Panc1 (cell line): Measurements from ENCODE around the gene SEC31B. TPM values are rescaled to one million over a fixed set of nuclear protein-coding genes. Genes with fewer than 3 reads are reported as not detected.

Source experiments
- ATAC-seq: fragments of 200-7000 bp; cut with Tn5 transposase; 2 replicates; pipeline ENCODE4 v1.9.1; 2020; ENCODE audit warnings: mild to moderate bottlenecking, moderate library complexity
- BruUV-seq: library from RNA; stranded (reverse); fragments of 400-500 nt; replicated peaks from 2 replicates; lab custom pipeline; 2021; lab: Mats Ljungman, UMichigan
- CTCF ChIA-PET: fragments of 300-600 bp; sonication (Branson Sonifier 250); formaldehyde crosslinking; loops from one replicate; lab custom pipeline; 2022; ENCODE audit warnings: antibody characterized with exemption; lab: Charles Lee
- POLR2A ChIA-PET: fragments of 300-600 bp; sonication (Branson Sonifier 250); formaldehyde crosslinking; loops from one replicate; lab custom pipeline; 2022; ENCODE audit warnings: antibody characterized with exemption; lab: Charles Lee
- DNase-seq: peaks from one replicate; pipeline ENCODE4 v3.0.0-alpha.2; 2010; ENCODE audit warnings: low read depth, low spot score
- H3K27ac ChIP-seq: 2 replicates; pipeline ENCODE4 v1.5.1; 2011; ENCODE audit warnings: mild to moderate bottlenecking, low read length, inconsistent platforms
- H3K27me3 ChIP-seq: fragments of 200-500 bp; sonication (Bioruptor generic); 2 replicates; pipeline ENCODE4 v1.6.0; 2014; ENCODE audit warnings: low read length, inconsistent platforms; ENCODE audit not compliant: control insufficient read depth, insufficient read depth
- H3K36me3 ChIP-seq: fragments of 200-500 bp; sonication (Bioruptor generic); 2 replicates; pipeline ENCODE4 v1.5.1; 2014; ENCODE audit warnings: inconsistent platforms, mild to moderate bottlenecking, low read length, moderate library complexity; ENCODE audit not compliant: control insufficient read depth, insufficient read depth
- H3K4me1 ChIP-seq: 2 replicates; pipeline ENCODE4 v1.5.1; 2011; ENCODE audit warnings: inconsistent platforms, mild to moderate bottlenecking, low read length, moderate library complexity; ENCODE audit not compliant: control insufficient read depth, insufficient read depth
- H3K4me3 ChIP-seq, 2 experiments: 2 replicates each; pipeline ENCODE4 v1.5.1; 2011 to 2012; ENCODE audit warnings: low read depth in 2 of 2, low read length in 2 of 2, mild to moderate bottlenecking in 2 of 2, inconsistent platforms in 1 of 2, moderate library complexity in 1 of 2
- H3K9me3 ChIP-seq: fragments of 200-500 bp; sonication (Bioruptor generic); 2 replicates; pipeline ENCODE4 v1.5.1; 2014; ENCODE audit warnings: low read depth, mild to moderate bottlenecking, inconsistent platforms, low read length, moderate library complexity; ENCODE audit not compliant: control insufficient read depth, insufficient read depth
- CTCF ChIP-seq: fragments of 450-650 bp; IDR thresholded peaks from 2 replicates; pipeline ENCODE4 v1.5.1; 2017; ENCODE audit warnings: mild to moderate bottlenecking
- POLR2AphosphoS5 ChIP-seq: IDR thresholded peaks from 2 replicates; pipeline ENCODE4 v1.6.1; 2012; ENCODE audit warnings: mild to moderate bottlenecking, low read depth, low read length, moderate library complexity
- REST ChIP-seq, 2 experiments: IDR thresholded peaks; 2 replicates each; pipeline ENCODE4 v1.6.1; 2011 to 2012; ENCODE audit warnings: low read depth in 2 of 2, control low read depth in 1 of 2, low read length in 1 of 2, mild to moderate bottlenecking in 1 of 2, moderate library complexity in 1 of 2; ENCODE audit not compliant: insufficient read depth in 1 of 2
- SIN3A ChIP-seq: IDR thresholded peaks from 2 replicates; pipeline ENCODE4 v1.6.1; 2012; ENCODE audit warnings: low read depth, mild to moderate bottlenecking, low read length, moderate library complexity, borderline replicate concordance; ENCODE audit not compliant: insufficient read depth
- TCF7L2 ChIP-seq: IDR thresholded peaks from 2 replicates; pipeline ENCODE4 v1.6.1; 2011; ENCODE audit warnings: mild to moderate bottlenecking, low read depth, low read length, inconsistent platforms
- in situ Hi-C: cut with HindIII; loops from 2 replicates; pipeline ENCODE4 v1.10.0; 2016; ENCODE audit warnings: low sequenced_read_pairs, low pct_unique_long_range_greater_than_20kb
- intact Hi-C: fragments of 100-400 bp; cut with micrococcal nuclease; formaldehyde crosslinking; loops from one replicate; pipeline ENCODE4 v1.10.0; 2022; ENCODE audit not compliant: unreplicated experiment
- total RNA-seq: library from RNA; stranded (reverse); gene quantifications from one replicate; pipeline ENCODE4 v1.2.1, GENCODE V29; 2021; ENCODE audit not compliant: unreplicated experiment

Gene SEC31B
- total RNA-seq, 1 experiment from 2014 or later, result 17.8 TPM

- Histone ChIP-seq H3K36me3 (no peaks in the 10 kb centered on the region), H3K4me3 (no peak overlapping the region), H3K27ac (no peak overlapping the region), H3K4me1 (peaks cover 5% of the 10 kb centered on the region), H3K27me3 (no peaks in the 10 kb centered on the region), H3K9me3 (no peaks in the 10 kb centered on the region)
- TF ChIP-seq REST (IDR thresholded peaks at IDR 0.05; ENCODE audit: insufficient read depth in 1 of 2, low read depth in 2 of 2, low read length in 1 of 2) (no peak), POLR2AphosphoS5 (peak; percentile 28; the same call in 1 of the 2 replicates)
- intact Hi-C loops, result loop anchor here (2.0 to 5.0 kb wide), 2 partner anchors 166 to 318 kb away; no protein-coding TSS in a partner anchor
- DNase-seq (no peak), ATAC-seq (no peak)
- BruUV-seq, result no TSS peak
- POLR2A ChIA-PET, result no interaction called here
- CTCF ChIA-PET, result interaction anchor here (0.5 to 3.9 kb wide), 2 partner anchors 318 to 470 kb away, joined by 3 to 39 read pairs; partner anchors contain the start of genes PDZD7 and SFXN3
- in situ Hi-C loops, result no loop called here
These were observed 41.3 kb upstream of the SEC31B start for GRCh38 chr10:100561005-100561404.

GRCh38 chr10:100560248-100560647 is 40.6 kb upstream of the SEC31B start:
- H3K4me1 ChIP-seq, result peaks cover 5% of the 10 kb centered on the region
- no peak overlapping the region for H3K4me3 ChIP-seq
- H3K36me3 ChIP-seq, result no peaks in the 10 kb centered on the region
- BruUV-seq, result no TSS peak
- ChIA-PET POLR2A (interaction anchor here (0.5 kb wide), 1 partner anchor 187 kb away, joined by 4 read pairs; no protein-coding TSS in a partner anchor), CTCF (interaction anchor here (3.9 kb wide), 1 partner anchor 319 kb away, joined by 39 read pairs; no protein-coding TSS in a partner anchor)
- ATAC-seq (no peak), DNase-seq (no peak)
- in situ Hi-C loops (no loop called here), intact Hi-C loops (loop anchor here (2.0 to 5.0 kb wide), 2 partner anchors 167 to 319 kb away; no protein-coding TSS in a partner anchor)
- no peaks in the 10 kb centered on the region for H3K9me3 ChIP-seq
- no peaks in the 10 kb centered on the region for H3K27me3 ChIP-seq
- no peak overlapping the region for H3K27ac ChIP-seq
- no peak for TF ChIP-seq REST (IDR thresholded peaks at IDR 0.05; ENCODE audit: insufficient read depth in 1 of 2, low read depth in 2 of 2, low read length in 1 of 2)
- TF ChIP-seq POLR2AphosphoS5, result no peak
- TF ChIP-seq CTCF, result no peak
- TF ChIP-seq SIN3A, result no peak
- TF ChIP-seq TCF7L2, result no peak
